ENCODE results near the gene FNDC10. TPM values are rescaled to one million over a fixed set of nuclear protein-coding genes. Genes with fewer than 3 reads are reported as not detected.

Gene FNDC10
- total RNA-seq, 1 donor from 2014 or later, result 11.6 TPM

- Mint-ChIP-seq H3K4me3 (ENCODE audit: unreplicated experiment) (peak overlapping the region; percentile 59), H3K36me3 (ENCODE audit: low read depth, unreplicated experiment) (peaks cover 8% of the 10 kb centered on the region), H3K4me1 (ENCODE audit: unreplicated experiment) (peaks cover 2% of the 10 kb centered on the region), H3K9me3 (ENCODE audit: unreplicated experiment) (no peaks in the 10 kb centered on the region), H3K27ac (ENCODE audit: unreplicated experiment) (no peak overlapping the region), H3K27me3 (ENCODE audit: unreplicated experiment) (peaks cover 6% of the 10 kb centered on the region)
- TF ChIP-seq CTCF (IDR thresholded peaks at IDR 0.05; ENCODE audit: unreplicated experiment), result no peak
- DNase-seq (ENCODE audit: low spot score), result no peak
Observed at GRCh38 chr1:1604374-1605033, 4.6 kb upstream of the FNDC10 start.

GRCh38 chr1:1603671-1604373 lies 3.9 kb upstream of the FNDC10 start:
- TF ChIP-seq CTCF (IDR thresholded peaks at IDR 0.05; ENCODE audit: unreplicated experiment), result no peak
- Mint-ChIP-seq H3K4me1 (ENCODE audit: unreplicated experiment) (peaks cover 2% of the 10 kb centered on the region), H3K9me3 (ENCODE audit: unreplicated experiment) (no peaks in the 10 kb centered on the region), H3K27me3 (ENCODE audit: unreplicated experiment) (peaks cover 9% of the 10 kb centered on the region), H3K4me3 (ENCODE audit: unreplicated experiment) (peak overlapping the region; percentile 59), H3K36me3 (ENCODE audit: low read depth, unreplicated experiment) (peaks cover 8% of the 10 kb centered on the region), H3K27ac (ENCODE audit: unreplicated experiment) (no peak overlapping the region)
- peak; percentile 4 for DNase-seq (ENCODE audit: low spot score)

DNA sequence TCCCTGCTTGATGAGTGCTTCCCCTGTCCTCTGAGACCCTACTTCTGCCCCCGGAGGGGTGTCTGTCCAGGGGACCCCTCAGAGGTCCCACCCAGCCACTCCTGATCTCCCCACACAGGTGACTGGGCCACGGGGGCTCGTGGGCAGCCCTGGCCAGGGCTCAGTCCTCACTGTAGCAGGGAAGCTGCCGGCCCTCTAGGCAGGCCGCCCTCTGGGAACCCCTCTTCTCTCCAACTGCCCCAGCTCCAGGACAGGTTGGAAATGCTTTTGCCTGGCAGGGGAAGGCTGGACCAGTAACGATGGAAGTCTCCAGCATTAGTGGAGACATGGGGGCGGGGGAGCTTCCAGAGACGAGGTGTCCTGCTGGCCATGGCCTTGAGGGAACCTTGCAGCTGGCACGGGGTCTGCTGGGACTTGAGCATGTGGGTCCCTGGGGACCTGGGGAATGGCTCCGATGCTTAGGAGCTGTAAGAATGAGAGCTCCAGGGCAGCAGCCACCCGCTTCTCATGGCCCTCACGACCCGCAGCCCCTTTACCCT lies 3.1 kb upstream of the FNDC10 start:
- DNase-seq (ENCODE audit: low spot score), result no peak
- peaks cover 2% of the 10 kb centered on the region for H3K4me1 Mint-ChIP-seq (ENCODE audit: unreplicated experiment)
- H3K27me3 Mint-ChIP-seq (ENCODE audit: unreplicated experiment), result peaks cover 12% of the 10 kb centered on the region
- H3K9me3 Mint-ChIP-seq (ENCODE audit: unreplicated experiment), result no peaks in the 10 kb centered on the region
- no peak overlapping the region for H3K27ac Mint-ChIP-seq (ENCODE audit: unreplicated experiment)
- H3K36me3 Mint-ChIP-seq (ENCODE audit: low read depth, unreplicated experiment), result peaks cover 8% of the 10 kb centered on the region
- no peak overlapping the region for H3K4me3 Mint-ChIP-seq (ENCODE audit: unreplicated experiment)
- TF ChIP-seq CTCF (IDR thresholded peaks at IDR 0.05; ENCODE audit: unreplicated experiment), result no peak

GRCh38 chr1:1602304-1602967 lies 2.5 kb upstream of the FNDC10 start:
- H3K27me3 Mint-ChIP-seq (ENCODE audit: unreplicated experiment), result peaks cover 10% of the 10 kb centered on the region
- H3K4me1 Mint-ChIP-seq (ENCODE audit: unreplicated experiment), result peaks cover 2% of the 10 kb centered on the region
- no peak for DNase-seq (ENCODE audit: low spot score)
- no peaks in the 10 kb centered on the region for H3K9me3 Mint-ChIP-seq (ENCODE audit: unreplicated experiment)
- no peak overlapping the region for H3K4me3 Mint-ChIP-seq (ENCODE audit: unreplicated experiment)
- peaks cover 5% of the 10 kb centered on the region for H3K36me3 Mint-ChIP-seq (ENCODE audit: low read depth, unreplicated experiment)
- no peak for TF ChIP-seq CTCF (IDR thresholded peaks at IDR 0.05; ENCODE audit: unreplicated experiment)
- H3K27ac Mint-ChIP-seq (ENCODE audit: unreplicated experiment), result no peak overlapping the region

Measured in endothelial cell (in vitro differentiated cells).